ENCODE data around the gene AUH.

AUH gene

DNA sequence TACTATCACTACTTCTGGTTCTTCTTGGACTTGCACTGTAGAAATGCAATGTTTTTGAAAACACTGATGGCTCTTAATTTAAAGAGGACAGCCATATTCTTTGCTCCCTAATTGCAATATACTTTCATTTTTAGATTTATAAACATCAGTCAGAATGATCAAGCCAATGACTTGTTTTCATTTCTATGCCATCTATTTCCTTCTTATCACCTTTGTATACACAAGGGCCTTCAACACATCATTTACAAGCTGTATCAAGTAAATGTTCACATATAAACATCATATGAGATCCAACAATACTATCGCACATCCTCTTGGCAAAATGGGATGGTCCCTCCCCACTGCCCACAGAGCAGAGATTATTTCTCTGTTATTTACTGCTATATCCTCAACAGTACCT is 24.9 kb downstream of the AUH start:
- DNase-seq = no peak

DNA sequence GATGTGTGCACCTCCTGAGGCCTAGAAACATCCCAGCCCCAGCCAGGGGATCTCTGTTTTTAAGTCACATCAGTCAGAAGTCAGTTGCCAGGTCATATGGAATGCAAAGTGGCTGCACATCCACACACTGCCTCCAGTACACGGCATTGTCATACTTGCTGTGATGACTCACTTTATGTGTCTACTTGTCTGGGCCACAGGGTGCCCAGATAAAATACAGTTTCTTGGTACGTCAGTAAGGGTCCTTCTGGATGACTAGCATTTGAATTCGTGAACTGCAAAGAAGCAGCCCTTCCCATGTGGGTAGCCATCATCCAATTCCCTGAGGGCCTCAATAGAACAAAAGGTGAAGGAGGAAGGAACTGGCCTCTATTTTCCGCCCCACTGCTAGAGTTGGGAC is 27.7 kb downstream of the AUH start:
- no peak for DNase-seq

- no peak for DNase-seq
These were observed 28.2 kb downstream of the AUH start for GRCh38 chr9:91333551-91333950.

DNA sequence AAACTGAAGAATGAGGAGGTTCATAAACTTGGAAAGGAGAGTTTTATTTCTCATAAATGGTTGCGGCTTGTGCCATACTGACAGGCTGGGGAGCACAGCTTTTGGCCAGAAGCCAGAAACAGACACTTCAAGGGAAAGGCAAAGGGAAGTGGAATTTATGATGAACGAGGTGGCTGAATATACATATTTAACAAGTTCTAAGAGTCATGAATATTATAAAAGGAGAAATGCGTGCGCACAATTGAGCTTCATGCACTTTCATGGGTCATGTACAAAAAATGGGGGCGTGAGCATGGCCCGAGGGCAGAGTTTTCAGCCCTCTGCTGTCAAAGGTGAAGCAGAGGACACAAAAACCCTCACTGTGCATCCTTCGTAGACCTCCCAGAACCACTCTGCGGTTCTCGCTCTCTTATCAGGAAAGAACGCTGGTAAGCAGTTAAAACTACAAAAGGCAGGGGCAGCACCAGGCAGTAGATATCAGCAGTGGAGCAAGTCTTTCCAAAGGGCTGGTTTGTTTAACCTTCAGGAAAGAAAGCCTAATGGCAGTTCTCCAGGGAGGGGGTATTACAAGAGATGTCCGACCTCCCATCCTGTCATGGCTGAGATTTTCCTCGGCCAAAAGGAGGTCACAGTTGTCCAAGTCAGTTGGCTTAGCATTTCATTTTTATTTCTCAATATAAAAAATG is 29.0 kb downstream of the AUH start:
- no peak for DNase-seq

DNA sequence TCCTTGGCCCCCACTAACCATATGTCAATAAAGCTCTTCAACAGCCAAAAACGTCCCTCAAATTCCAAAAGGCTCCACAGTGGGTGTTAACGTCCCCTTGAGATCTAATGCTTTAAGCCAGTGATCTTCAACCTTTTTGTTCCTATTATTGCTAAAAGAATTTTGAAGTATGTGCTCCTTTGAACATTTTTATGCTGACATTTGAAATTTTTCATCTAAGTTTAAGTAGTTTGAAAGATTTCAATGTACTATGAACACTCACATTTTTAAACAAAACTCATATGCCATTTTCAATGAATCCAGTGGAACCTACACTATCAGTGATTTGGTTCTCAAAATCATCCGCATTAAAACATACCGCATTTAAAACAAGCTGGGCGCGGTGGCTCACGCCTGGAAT is 29.9 kb downstream of the AUH start:
- no peak for DNase-seq

GRCh38 chr9:91328186-91328585 is 33.5 kb downstream of the AUH start:
- no peak for DNase-seq

DNA sequence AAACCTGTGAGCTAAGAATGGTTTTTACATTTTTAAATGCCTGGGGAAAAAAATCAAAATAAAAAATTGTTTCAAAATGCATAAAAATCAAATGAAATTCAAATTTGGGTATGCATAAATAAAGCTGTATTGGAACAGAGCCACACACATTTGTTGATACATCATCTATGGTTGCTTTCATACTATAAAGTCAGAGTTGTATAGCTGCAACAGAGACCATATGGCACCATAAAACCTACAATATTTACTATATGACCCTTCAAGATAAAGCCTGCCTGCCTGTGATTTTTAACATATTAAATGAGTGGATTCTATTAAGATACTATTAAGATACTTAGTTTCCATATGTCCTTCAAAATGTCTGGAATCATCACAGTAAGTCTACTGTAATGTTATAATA is 40.0 kb downstream of the AUH start:
- DNase-seq = no peak

DNA sequence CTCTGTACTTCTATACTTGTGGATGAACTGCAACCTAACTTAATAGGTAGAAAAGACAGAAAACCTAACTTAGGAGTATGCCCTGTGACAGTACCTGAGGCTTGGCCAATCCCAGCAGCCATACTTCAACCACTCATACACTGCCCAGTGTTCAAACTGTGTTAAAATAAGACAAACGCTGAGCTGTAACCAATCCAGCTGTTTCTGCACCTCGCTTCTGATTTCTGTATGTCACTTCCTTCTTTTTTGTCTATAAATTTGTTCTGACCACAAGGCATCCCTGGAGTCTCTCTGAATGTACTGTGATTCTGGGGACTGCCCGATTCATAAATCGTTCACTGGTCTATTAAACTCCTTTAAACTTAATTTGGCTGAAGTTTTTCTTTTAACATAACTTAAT is 41.4 kb downstream of the AUH start:
- DNase-seq = no peak

DNA sequence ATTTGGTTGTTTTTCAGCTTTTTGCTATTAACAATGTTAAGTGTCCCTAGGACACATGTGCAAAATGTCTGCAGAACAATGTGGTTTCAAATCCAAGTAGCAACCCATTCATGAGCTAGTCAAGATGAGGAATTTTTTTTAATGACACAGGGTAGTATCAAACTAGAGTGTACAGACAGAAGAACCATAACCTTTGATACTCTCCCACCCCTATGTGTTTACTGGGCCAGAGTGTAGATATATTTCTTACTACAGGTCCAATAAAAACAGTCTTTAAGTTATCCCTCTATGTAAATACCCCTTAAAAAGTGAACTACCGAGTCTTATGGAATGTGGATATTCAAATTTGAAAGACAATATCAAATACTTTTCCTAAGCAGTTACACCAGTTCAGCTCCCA is 45.6 kb downstream of the AUH start:
- DNase-seq = no peak

DNA sequence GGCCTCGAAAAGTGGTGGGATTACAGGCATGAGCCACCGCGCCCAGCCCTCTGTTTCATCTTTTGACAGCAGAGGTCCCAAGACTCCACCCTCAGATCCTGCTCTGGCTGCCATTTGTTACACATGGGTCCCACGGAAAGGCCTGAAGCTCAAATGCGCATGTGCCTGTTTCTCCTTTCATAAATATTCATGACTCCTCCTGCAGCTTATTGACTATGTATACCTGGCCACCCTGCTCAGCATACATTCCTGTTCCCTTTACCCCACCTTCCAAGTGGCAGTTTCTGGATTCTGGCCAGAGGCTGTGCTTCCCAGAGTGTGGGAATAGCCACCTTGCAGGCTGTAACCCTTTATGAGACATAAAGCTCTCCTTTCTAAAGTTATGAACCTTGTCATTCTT is 46.5 kb downstream of the AUH start:
- no peak for DNase-seq

GRCh38 chr9:91312717-91313325 is 48.9 kb downstream of the AUH start:
- no peak for DNase-seq

DNA sequence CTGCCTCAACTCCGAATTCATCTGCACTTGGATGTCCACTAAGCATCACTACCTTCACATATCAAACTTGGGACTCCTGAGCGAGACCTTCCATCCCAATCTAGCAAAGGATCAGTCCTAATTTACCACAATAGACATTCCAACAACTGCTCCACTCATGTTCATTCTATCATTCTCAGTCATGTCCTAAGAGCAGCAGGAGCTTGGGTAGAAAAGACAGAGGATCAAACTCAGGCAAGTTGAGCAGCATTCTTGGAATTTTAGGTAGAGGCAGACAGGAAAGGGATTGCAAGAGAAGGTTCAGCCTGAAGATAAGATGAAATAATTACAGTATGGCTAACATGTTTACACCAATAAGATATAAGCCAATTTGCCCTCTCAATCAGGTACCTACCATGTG is 51.7 kb downstream of the AUH start:
- no peak for DNase-seq

GRCh38 chr9:91308191-91308590 is 53.5 kb downstream of the AUH start:
- no peak for DNase-seq

DNA sequence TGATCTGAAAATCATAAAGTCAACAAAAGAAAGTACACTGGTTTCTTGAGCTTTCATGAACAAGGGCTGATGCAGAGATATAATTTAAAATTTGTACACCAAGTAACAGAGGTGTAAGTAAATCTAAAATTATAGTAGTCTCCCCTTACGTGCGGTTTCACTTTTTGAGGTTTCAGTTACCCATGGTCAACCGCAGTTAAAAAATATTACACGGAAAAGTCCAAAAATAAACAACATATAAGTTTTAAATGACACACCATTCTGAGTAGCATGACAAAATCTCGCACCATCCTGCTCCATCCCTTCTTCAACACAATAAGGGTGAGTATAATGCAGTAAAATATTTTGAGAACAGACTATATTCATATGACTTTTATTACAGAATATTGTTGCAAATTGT is 54.4 kb downstream of the AUH start:
- DNase-seq = no peak

DNA sequence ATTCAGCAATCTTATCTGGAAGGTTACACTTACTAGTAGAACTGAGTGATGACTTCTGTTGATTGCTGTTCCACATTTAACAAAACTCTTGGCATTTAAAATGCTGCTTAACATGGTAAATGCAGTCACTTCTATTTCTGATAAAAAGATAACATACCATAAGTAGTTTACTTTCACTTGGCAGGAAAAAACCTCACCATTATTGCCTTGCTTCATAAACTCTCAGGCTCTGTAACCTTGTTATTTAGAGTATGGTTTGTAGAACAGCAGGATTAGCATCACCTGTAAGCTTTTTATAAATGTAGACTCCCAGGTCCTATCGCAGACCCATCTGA is 55.5 kb downstream of the AUH start:
- DNase-seq = no peak

- DNase-seq = no peak
These were observed 56.0 kb downstream of the AUH start for GRCh38 chr9:91305596-91306295.

DNA sequence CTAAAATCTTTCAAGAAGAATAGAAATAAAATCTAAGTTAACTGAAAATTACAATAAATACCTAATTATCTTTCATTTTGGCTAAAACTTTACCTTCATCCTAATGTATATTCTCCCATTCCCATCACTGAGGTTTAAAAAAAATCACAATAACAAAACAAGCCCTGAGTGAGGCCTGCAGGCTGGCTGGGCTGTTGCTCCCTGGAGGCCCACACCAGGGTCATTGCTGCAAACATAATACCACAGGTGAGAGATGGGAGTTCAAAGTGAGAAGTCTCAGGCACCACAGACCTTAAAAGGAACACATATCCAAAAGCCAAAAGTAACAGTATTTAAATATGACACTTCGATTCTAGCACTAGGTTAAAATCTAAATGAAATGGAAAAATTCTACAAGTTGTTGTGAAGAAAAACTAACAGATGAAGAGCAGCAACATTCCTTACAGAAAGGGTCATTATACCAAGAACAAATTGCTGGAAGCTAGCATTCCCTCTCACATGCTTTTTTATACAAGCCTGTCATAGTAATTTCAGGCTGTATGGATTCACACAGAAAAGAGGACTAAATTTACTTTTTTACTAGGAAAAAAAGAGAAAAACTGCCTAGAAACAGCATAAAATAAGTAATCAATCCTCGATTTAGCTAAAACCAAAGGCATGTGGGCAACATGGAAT is 57.8 kb downstream of the AUH start:
- no peak for DNase-seq

- DNase-seq = no peak
These were observed 58.9 kb downstream of the AUH start for GRCh38 chr9:91302831-91303230.

- DNase-seq = no peak
These were observed 60.6 kb downstream of the AUH start for GRCh38 chr9:91301161-91301560.

GRCh38 chr9:91298311-91298710 is 63.4 kb downstream of the AUH start:
- DNase-seq = no peak

GRCh38 chr9:91297306-91297705 is 64.4 kb downstream of the AUH start:
- no peak for DNase-seq

DNA sequence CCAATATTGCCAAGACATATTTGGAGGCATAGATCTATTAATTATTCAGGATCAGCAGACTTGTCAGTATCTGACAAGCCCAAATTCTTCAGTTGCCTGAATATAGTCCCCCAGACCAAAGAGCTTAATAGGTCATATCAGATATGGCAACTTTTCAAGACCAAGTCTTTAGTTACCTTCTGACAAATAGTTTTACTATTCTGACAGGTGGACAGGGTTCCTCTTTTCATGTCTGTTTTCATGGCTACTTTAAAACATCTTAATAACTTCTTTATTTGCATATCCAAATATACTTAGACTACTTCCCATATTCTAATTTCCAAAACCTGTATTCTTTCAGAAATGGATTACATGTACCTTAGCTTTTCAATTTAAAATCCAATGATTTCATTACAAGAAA is 65.4 kb downstream of the AUH start:
- no peak for DNase-seq

DNA sequence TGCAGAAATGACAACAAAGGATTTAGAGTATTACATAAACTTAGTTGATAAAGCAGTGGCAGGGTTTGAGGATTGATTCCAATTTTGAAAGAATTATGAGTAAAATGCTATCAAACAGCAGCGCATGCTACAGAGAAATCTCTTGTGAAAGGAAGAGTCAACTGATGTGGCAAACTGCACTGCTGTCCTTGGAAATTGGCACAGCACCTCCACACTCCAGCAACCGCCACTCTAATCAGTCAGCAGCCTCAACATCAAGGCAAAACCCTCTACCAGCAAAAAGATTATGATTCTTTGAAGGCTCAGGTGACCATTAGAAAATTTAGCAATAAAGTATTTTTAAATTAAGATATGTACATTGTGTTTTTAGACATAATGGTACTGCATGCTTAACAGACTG is 66.4 kb downstream of the AUH start:
- DNase-seq = no peak

GRCh38 chr9:91291866-91292265 is 69.9 kb downstream of the AUH start:
- no peak for DNase-seq

All from stimulated activated CD8-positive, alpha-beta memory T cell treated with anti-CD3 and anti-CD28 coated beads, Interleukin-4, amount 100 ng/mL, for 48 hours (primary cell).